DMS79 treated with DMSO at 0.1 percent for 48 hours (cell line): ENCODE data around the gene DLG2.

Experiments
- DNase-seq: peaks from one replicate; lab custom pipeline; 2025; lab: John Stamatoyannopoulos, UW

The DLG2 gene

GRCh38 chr11:84097186-84097585 is 1530.0 kb downstream of the DLG2 start:
- DNase-seq = no peak

- no peak for DNase-seq
Observed at GRCh38 chr11:84091212-84091986, 1535.7 kb downstream of the DLG2 start.

DNA sequence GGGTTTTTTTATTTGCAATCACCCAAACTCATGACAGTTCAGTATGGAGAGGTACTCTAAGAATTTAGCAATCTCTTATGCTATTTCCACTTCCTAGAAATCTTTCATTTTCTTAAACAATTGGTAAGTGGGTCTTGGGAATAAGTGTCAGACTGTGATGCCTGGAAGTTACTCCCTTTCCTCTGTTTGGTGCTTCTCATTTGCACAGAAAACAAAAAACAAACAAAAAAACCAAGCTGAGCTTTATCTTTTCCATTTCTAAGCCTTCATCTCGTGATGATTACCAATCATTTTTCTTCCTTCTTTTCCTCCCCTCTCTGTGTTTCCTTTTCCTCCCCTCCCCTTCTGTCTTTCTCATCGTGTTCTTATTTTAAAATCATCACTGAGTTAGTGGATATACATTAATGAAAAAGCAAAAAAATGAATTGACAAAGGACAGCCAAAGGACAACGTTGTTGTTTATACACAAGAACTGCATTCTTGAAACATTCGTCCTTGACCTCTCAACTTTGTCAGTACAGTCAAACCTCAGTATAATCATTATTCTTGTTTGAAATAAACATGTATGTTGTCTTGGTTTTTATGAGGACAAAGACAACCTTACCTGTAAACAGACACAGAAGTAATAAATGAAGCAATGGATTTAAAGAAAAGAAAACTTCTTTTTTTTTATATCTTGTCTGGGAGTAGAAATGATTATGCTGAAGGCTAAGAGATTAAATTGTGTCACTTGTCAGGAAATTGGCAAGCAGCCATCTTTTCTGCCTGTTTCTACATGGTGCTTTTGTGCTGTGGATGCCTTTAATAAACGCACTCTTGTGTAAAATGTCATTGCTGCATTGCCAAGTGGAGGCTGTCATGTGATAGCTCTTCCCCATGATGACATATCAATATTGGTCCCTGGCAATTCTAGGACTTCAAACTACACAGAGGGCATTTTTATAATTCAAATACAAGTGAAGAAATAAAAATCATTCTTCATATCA is 1537.8 kb downstream of the DLG2 start:
- DNase-seq = no peak

DNA sequence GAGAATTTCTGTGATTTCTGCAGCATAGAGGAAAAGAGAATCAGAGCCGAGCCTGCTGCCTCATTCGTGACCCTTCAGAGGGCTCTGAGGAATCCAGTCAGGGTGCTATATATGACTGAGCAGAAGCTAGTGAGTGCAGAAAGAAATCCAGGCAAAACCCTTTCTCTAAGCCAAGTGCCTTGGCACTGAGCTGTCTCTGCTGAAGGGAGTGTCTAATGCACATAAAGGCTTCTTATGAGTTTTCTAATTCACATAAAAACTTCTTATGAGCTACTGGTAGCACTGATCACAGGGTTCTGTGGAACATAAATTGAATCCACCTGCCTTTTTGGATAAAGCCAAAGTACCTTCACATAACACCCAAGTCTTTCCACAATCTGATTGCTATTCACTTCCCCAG is 1555.3 kb downstream of the DLG2 start:
- DNase-seq = no peak

GRCh38 chr11:84069048-84069447 is 1558.1 kb downstream of the DLG2 start:
- no peak for DNase-seq

DNA sequence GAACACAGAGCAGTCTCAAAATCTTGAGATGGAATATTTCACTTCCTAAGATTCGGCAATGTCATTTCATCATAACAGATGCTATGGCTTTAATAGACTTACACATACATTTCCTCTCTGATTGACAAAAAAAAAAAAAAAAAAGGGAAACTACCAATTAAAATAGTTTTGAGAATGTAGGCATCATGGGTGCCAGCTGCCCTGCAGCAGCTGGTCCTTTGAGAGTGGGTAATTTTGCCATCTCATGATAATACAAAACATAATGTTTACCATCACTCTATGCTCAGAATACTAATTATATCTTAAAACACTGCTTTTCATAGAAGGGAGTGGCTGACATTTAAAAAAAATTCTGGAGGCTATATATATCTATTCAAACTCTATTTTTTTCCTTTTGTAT is 1565.4 kb downstream of the DLG2 start:
- no peak for DNase-seq

- no peak for DNase-seq
Observed at GRCh38 chr11:84056653-84057376, 1570.3 kb downstream of the DLG2 start.

- DNase-seq = no peak
Observed at GRCh38 chr11:84045146-84045545, 1582.0 kb downstream of the DLG2 start.

- DNase-seq = no peak
Observed at GRCh38 chr11:84044706-84045105, 1582.4 kb downstream of the DLG2 start.

- no peak for DNase-seq
Observed at GRCh38 chr11:84036664-84037194, 1590.4 kb downstream of the DLG2 start.

DNA sequence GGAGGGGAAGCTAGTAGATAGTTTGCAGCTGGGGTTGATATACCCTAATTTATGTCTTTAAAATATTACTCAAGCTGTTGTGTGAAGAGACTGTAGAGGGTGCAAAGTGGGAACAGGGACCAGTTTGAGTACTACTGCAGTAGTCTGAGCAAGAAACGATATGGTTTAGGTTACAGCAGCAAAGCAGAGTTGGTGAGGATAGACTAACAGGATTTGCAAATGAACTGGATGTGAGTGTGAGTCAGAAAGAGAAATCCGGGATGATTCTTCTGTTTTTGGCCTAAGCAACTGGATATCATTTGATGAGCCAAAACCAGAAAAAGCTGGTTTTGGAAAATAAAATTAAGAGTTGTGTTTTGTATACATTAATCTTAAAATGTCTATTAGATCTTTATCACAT is 1591.5 kb downstream of the DLG2 start:
- DNase-seq = no peak

DNA sequence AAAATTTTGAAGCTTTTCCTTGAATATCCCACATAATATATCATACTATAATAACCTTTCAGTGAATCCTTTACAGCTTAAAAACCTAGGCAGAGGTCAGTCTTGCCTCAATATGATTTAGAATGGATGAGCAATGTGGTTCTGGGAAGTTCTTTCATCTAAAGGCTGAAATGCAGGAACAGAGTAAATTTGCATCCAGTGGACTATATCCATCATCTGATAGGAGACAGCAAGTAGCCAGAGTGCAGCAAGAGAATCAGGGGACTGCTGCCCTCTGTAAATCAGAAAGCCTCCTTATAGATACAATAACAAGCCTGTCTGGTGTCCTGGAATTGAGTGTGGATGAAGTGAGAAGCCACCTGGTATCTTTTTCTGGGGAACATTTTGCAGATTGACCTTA is 1592.7 kb downstream of the DLG2 start:
- no peak for DNase-seq

DNA sequence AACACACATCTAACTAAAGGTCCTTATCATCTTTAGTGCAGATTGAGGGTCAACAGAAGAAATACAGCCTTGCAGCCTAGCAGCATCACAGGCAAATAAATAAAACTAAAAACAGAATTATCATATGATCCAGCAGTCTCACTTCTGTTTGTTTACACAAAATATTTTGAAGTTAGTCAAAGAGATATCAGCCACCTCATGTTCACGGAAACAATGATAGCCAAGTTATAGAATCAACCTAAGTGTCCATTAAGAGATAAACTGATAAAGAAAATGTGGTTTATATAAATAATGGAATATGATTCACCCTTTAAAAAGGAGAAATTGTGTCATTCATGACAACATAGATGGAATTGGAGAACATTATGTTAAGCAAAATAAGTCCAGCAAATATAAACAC is 1602.9 kb downstream of the DLG2 start:
- no peak for DNase-seq

DNA sequence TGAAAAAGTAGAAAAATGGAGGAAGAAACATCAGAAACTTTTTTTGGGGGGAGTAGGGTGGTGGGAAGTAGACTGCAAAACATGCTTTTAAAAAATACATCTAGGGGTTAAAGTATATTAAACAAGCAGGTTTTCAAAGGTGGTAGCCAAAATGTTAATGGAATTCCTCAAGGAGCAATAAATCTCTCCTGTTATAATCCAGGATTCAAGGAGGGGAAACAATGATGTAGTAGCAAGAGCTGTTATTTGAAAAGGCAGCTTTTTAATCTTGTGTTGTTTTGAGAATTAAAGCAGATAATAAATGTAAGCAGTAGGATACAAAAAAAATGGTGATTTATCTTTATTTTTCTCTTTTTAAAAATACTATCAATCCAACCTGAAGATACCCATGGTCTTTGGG is 1604.4 kb downstream of the DLG2 start:
- DNase-seq = no peak

- no peak for DNase-seq
Observed at GRCh38 chr11:84022201-84022600, 1604.9 kb downstream of the DLG2 start.

DNA sequence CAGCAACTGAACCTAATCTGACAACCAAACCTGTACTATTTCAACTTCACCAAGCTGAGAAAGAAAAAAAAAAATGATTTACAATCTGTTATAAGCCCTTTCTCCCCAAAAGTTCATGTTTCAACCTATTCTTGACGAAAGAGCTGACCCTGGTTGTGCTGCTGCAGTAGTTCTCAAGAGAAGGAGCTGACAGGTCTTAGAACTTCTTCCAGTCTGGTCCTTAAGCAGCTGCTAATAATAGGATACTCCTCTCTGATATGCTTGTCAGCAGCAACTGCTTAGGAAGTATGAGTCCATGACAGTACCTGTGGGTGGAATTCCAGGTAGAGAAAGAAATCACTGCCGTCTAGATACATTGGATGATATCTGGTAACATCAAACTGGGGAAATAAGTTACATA is 1605.9 kb downstream of the DLG2 start:
- no peak for DNase-seq

DNA sequence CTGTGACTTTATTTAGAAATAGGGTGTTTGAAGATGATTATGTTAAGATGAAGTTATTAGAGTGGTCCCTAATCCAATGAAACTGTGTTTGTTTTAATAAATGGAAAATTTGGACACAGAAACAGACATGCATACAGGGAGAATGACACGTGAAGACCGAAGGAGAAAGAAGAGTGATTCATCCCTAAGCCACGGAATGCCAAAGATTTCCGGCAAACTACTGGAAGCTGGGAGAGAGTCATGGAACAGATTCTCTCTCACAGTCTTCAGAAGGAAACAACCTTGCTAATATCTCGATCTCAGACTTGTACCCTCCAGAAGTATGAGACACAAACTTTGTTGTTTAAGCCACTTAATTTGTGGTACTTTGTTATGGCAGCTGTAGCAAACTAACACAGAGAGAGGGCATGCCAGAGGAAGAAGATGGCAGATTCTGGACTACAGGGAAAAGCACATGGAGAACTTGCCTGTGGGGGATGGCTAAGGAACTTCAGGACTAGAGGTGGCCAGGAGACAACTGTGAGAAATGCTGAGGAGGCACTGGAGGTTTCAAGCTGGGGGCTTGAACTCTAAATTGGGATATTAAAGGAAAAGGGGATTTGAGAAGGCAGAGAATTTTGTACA is 1607.5 kb downstream of the DLG2 start:
- DNase-seq = no peak

- no peak for DNase-seq
Observed at GRCh38 chr11:84014539-84014938, 1612.6 kb downstream of the DLG2 start.

GRCh38 chr11:84012171-84012826 is 1614.8 kb downstream of the DLG2 start:
- DNase-seq = no peak

- no peak for DNase-seq
Observed at GRCh38 chr11:84003181-84003580, 1624.0 kb downstream of the DLG2 start.

- no peak for DNase-seq
Observed at GRCh38 chr11:83998921-83999320, 1628.2 kb downstream of the DLG2 start.
